Natural killer cell (primary cell): ENCODE results near the gene FTCD. TPM values are rescaled to one million over a fixed set of nuclear protein-coding genes. Genes with fewer than 3 reads are reported as not detected.
A peak's percentile ranks its signal among the peaks of the same experiment; 100 is the strongest.

Source experiments
- ATAC-seq, 3 donors: fragments of 150-1000 bp in 2 of 3; fragments of 200-7000 bp in 1 of 3; cut with Tn5 transposase; 1 replicate in 1 of 3; 2 replicates in 2 of 3; pipeline ENCODE4 v1.10.0; 2021; ENCODE audit warnings: mild to moderate bottlenecking in 2 of 3, moderate library complexity in 2 of 3
- DNase-seq, 2 donors: peaks; one replicate each; pipeline versions ENCODE4 v3.0.0 to v3.0.0-alpha.2; 2013 to 2021; ENCODE audit warnings: mixed read lengths in 1 of 2
- H3K27ac ChIP-seq: one replicate; pipeline ENCODE4 v1.5.1; 2013; ENCODE audit warnings: mild to moderate bottlenecking, low read length
- H3K27me3 ChIP-seq: one replicate; pipeline ENCODE4 v1.6.1; 2013; ENCODE audit warnings: low read length; ENCODE audit not compliant: control insufficient read depth, insufficient read depth
- H3K36me3 ChIP-seq: one replicate; pipeline ENCODE4 v1.6.1; 2013; ENCODE audit warnings: low read length; ENCODE audit not compliant: control insufficient read depth, insufficient read depth
- H3K4me1 ChIP-seq: one replicate; pipeline ENCODE4 v1.6.1; 2013; ENCODE audit warnings: low read length; ENCODE audit not compliant: control insufficient read depth, insufficient read depth
- H3K4me3 ChIP-seq: one replicate; pipeline ENCODE4 v1.5.1; 2013; ENCODE audit warnings: low read length
- H3K9me3 ChIP-seq: one replicate; pipeline ENCODE4 v1.6.1; 2013; ENCODE audit warnings: low read length; ENCODE audit not compliant: control insufficient read depth, insufficient read depth
- H3K27ac Mint-ChIP-seq, 2 donors: one replicate each; pipeline ENCODE4 v1.8.0; 2022; ENCODE audit warnings: mild to moderate bottlenecking in 2 of 2, mixed read lengths in 2 of 2, moderate library complexity in 1 of 2
- H3K27me3 Mint-ChIP-seq, 2 donors: one replicate each; pipeline ENCODE4 v1.8.0; 2022; ENCODE audit warnings: low read depth in 2 of 2, mixed read lengths in 2 of 2
- H3K36me3 Mint-ChIP-seq: one replicate; pipeline ENCODE4 v1.8.0; 2022; ENCODE audit warnings: mixed read lengths
- H3K4me1 Mint-ChIP-seq, 2 donors: one replicate each; pipeline ENCODE4 v1.8.0; 2022; ENCODE audit warnings: mixed read lengths in 2 of 2
- H3K4me3 Mint-ChIP-seq: one replicate; pipeline ENCODE4 v1.8.0; 2022; ENCODE audit warnings: mild to moderate bottlenecking, moderate library complexity, mixed read lengths
- H3K9me3 Mint-ChIP-seq, 2 donors: one replicate each; pipeline ENCODE4 v1.8.0; 2022; ENCODE audit warnings: mixed read lengths in 2 of 2
- CTCF ChIP-seq: fragments of 200-600 bp; IDR thresholded peaks from one replicate; pipeline ENCODE4 v1.8.0; 2022; ENCODE audit warnings: antibody characterized with exemption
- WGBS: methylation state at CpG from one replicate; pipeline ENCODE4 v1.1.7; 2013; ENCODE audit warnings: missing lambda C conversion rate; ENCODE audit not compliant: insufficient coverage; 5-methylcytosine and 5-hydroxymethylcytosine counted together
- intact Hi-C: fragments of 100-400 bp; cut with micrococcal nuclease; formaldehyde crosslinking; loops from one replicate; pipeline ENCODE4 v1.14.2; 2022
- total RNA-seq, 4 donors: library from RNA; stranded (reverse); fragments of 120-200 nt in 1 of 4; gene quantifications; one replicate each; pipeline versions ENCODE4 v1.2.3 to v1.2.4, GENCODE V29; 2013 to 2022

The FTCD gene
- total RNA-seq, 3 donors from 2014 or later (not counting 1 experiment from before 2014, with no cell fraction given), result 0.34 TPM; not detected in 2

GRCh38 chr21:46188226-46189212 lies 33.1 kb upstream of the FTCD start:
- H3K27ac ChIP-seq, result no peak overlapping the region
- Mint-ChIP-seq H3K27me3 (no peaks in the 10 kb centered on the region), H3K27ac (peak overlapping the region in 1 of 2 donors; percentile 20), H3K36me3 (no peaks in the 10 kb centered on the region), H3K9me3 (no peaks in the 10 kb centered on the region), H3K4me1 (no peaks in the 10 kb centered on the region), H3K4me3 (no peak overlapping the region)
- peaks cover 12% of the 10 kb centered on the region for H3K4me1 ChIP-seq
- intact Hi-C loops, result no loop called here
- H3K9me3 ChIP-seq, result no peaks in the 10 kb centered on the region
- no peak for TF ChIP-seq CTCF
- DNase-seq (no peak), ATAC-seq (no peak)
- no peak overlapping the region for H3K4me3 ChIP-seq
- peaks cover 2% of the 10 kb centered on the region for H3K36me3 ChIP-seq
- no peaks in the 10 kb centered on the region for H3K27me3 ChIP-seq
- 87% methylated on average over 14 of the region's 17 CpGs for WGBS

- intact Hi-C loops, result no loop called here
- no peak for ATAC-seq
- H3K27ac Mint-ChIP-seq, result no peak overlapping the region
These were observed 32.4 kb upstream of the FTCD start for GRCh38 chr21:46187814-46188213.

GRCh38 chr21:46187261-46187660 lies 31.9 kb upstream of the FTCD start:
- TF ChIP-seq CTCF, result no peak
- Mint-ChIP-seq H3K36me3 (no peaks in the 10 kb centered on the region), H3K27ac (no peak overlapping the region), H3K4me1 (no peaks in the 10 kb centered on the region), H3K27me3 (no peaks in the 10 kb centered on the region), H3K9me3 (no peaks in the 10 kb centered on the region), H3K4me3 (no peak overlapping the region)
- WGBS, result 96% methylated on average over 8 of the region's 8 CpGs
- ATAC-seq (no peak), DNase-seq (no peak)
- Histone ChIP-seq H3K4me1 (peaks cover 16% of the 10 kb centered on the region), H3K27ac (no peak overlapping the region), H3K4me3 (no peak overlapping the region), H3K9me3 (no peaks in the 10 kb centered on the region), H3K27me3 (no peaks in the 10 kb centered on the region), H3K36me3 (peaks cover under 1% of the 10 kb centered on the region)
- intact Hi-C loops, result no loop called here

More at GRCh38 chr21:46187814-46188213, 32.4 kb upstream of the FTCD start:
- no peak overlapping the region for H3K27ac ChIP-seq
- no peak for DNase-seq
- Mint-ChIP-seq H3K4me1 (no peaks in the 10 kb centered on the region), H3K27me3 (no peaks in the 10 kb centered on the region), H3K4me3 (no peak overlapping the region), H3K9me3 (no peaks in the 10 kb centered on the region), H3K36me3 (no peaks in the 10 kb centered on the region)
- no peaks in the 10 kb centered on the region for H3K9me3 ChIP-seq
- peaks cover 2% of the 10 kb centered on the region for H3K36me3 ChIP-seq
- TF ChIP-seq CTCF, result no peak
- 90% methylated on average over 7 of the region's 7 CpGs for WGBS
- H3K4me1 ChIP-seq, result peaks cover 16% of the 10 kb centered on the region
- H3K4me3 ChIP-seq, result no peak overlapping the region
- no peaks in the 10 kb centered on the region for H3K27me3 ChIP-seq
